DMS153 (cell line): ENCODE measurements around the gene CNTLN.

Source experiments
- DNase-seq: peaks from one replicate; lab custom pipeline; 2025; lab: John Stamatoyannopoulos, UW

The CNTLN gene, protein sequence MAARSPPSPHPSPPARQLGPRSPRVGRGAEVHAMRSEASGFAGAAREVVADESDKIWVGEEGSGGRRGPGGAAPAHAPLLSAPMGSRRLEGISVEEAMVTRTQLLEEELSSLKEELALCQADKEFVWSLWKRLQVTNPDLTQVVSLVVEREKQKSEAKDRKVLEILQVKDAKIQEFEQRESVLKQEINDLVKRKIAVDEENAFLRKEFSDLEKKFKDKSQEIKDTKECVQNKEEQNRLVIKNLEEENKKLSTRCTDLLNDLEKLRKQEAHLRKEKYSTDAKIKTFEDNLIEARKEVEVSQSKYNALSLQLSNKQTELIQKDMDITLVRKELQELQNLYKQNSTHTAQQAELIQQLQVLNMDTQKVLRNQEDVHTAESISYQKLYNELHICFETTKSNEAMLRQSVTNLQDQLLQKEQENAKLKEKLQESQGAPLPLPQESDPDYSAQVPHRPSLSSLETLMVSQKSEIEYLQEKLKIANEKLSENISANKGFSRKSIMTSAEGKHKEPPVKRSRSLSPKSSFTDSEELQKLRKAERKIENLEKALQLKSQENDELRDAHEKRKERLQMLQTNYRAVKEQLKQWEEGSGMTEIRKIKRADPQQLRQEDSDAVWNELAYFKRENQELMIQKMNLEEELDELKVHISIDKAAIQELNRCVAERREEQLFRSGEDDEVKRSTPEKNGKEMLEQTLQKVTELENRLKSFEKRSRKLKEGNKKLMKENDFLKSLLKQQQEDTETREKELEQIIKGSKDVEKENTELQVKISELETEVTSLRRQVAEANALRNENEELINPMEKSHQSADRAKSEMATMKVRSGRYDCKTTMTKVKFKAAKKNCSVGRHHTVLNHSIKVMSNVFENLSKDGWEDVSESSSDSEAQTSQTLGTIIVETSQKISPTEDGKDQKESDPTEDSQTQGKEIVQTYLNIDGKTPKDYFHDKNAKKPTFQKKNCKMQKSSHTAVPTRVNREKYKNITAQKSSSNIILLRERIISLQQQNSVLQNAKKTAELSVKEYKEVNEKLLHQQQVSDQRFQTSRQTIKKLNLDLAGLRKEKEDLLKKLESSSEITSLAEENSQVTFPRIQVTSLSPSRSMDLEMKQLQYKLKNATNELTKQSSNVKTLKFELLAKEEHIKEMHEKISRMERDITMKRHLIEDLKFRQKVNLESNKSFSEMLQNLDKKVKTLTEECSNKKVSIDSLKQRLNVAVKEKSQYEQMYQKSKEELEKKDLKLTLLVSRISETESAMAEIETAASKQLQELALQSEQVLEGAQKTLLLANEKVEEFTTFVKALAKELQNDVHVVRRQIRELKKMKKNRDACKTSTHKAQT (N-terminal part only)

DNA sequence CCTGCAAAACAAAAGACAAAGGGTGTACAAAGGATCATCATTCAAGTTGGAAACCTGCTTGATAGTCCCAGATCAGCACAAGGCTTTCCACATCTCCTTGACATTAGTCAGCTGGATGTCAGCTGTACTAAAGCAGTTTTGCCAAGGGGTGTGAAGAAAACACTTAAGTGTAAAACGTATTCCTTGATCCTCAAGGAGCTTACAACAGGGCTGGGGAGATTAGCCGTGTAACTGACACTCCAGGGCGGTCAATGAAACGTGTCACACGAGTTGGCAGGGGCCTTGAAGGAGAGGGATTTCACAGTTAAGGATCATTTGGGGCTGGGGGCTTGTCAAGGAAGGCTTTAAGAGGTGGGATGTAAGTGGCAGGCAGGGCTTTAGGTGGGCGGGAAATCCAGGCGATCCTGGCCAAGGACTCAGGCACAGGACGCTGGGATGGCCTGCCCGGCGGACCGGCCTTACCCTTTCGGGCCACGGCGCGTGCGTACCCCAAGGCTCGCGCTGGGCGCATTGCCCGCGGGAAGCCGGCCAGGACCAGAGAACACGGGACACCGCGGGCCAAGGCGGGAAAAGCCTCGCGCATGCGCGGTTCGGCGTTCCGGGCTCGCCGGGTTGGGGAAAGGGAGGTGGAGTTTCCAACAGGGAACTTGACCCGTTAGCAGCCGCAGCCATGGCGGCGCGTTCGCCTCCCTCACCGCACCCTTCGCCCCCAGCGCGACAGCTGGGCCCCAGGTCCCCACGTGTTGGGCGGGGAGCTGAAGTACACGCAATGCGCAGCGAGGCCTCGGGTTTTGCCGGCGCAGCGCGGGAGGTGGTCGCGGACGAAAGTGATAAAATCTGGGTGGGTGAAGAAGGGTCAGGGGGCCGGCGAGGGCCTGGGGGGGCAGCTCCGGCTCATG lies at the start of gene CNTLN:
CNTLN (plus strand) TSS at position 645 of the 899 bp plus-strand sequence; CDS start at position 671, 26 bp downstream.
- DNase-seq = peak; percentile 87

DNA sequence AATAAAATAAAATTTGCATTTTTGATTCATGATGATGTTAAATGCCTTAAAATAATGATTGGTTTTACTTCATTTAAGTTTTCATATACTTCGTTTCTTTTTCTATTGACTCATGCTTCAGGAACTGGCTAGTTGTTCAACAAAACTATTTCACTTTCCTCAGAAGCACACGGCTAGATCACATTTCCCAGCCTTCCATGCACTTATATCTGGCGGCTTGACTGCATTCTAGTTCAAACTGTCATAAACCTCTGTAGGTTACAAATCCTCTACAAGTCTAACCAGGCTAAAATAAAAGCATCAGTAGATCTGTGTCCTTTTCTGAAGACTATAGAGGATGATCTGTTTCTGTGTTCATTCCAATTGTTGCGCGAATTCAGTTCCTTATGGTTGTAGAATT lies 46.3 kb upstream of the CNTLN start:
- DNase-seq = no peak

DNA sequence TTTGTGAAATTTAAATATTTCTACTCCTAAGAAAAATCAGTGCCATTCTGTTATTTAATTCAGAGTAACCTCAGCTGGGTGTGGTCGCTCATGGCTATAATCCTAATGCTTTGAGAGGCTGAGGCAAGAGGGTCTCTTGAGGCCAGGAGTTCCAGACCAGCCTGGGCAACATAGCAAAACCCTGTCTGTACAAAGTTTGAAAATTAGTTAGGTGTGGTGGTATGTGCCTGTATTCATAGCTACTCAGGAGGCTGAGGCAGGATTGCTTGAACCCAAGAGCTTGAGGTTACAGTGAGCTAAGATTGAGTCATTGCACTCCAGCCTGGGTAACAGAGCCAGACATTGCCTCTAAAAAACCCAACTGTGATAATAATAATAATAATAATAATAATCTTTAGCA lies 44.8 kb upstream of the CNTLN start:
- DNase-seq = no peak

DNA sequence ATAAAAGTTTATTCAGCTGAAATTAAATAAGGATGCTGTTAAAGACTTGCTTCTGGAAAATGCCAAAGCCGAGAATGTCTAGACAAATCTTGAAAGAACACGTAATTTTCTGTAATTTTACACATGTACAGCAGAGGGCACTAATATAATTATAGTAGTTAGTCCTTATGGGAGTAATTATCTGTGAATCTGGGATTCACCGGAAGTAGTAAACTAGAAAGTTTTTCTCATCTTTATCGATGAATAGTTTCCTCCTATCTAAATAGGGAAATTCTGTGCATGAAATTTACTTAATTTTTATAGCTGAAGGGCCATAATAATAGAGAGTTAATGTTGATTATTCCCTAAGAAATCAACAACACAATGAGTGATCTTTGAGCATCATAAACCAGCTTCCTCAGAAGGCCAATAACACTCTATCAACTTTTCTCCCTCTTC lies 18.4 kb upstream of the CNTLN start:
- peak; percentile 33 for DNase-seq

DNA sequence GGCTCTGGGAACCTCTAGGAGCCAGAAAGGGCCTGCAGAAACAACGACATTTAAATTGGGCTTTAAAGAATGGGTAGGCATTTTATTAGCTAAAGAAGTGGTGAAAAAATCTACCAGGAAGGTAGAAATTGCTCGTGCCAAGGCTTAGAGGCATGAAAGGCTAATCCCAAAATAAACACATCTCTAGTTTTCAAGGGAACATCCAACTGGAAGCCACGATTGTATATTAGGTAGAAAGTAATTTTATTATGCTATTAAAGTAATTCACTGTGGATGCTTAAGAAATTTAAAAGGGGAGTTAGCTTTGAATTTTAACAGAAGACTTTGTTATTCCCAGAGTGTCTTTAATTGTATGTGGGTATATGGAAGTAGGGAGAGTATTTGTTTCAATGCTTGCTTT lies 17.5 kb upstream of the CNTLN start:
- no peak for DNase-seq

DNA sequence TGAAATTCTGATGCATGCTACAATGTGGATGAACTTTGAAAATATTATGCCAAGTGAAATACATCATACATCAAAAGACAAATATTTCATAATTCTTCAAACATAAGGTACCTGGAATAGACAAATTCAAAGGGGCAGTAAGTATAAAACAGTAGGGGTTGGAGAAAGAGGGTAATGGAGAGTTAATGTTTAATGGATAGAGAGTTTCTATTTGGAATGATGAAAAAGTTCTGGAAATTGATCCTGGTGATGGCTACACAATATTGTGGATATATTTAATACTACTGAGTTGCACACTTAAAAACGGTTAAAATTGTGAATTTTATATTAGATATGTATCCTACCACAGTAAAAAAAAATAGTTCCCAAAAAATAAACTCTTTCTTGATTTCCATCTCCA lies 14.6 kb upstream of the CNTLN start:
- DNase-seq = no peak

DNA sequence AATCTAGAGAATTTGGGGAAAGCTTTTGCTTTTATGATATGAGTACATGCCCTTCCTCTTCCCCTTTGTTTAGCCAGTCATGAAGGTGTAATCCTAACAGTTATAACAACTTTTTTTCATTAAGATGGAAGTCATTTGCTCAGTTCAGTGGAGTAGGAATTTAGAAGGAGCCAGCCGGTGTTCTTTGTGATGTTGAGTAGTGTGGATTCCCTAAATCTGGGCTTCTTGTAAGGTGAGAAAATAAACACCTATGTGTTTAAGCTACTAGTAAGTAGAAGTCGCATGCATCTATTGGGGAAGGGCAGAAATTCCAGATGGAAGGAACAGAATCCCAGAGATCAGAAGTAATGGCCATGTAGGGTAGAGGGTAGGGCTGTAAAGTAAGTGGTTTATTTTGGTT lies 13.6 kb upstream of the CNTLN start:
- no peak for DNase-seq

DNA sequence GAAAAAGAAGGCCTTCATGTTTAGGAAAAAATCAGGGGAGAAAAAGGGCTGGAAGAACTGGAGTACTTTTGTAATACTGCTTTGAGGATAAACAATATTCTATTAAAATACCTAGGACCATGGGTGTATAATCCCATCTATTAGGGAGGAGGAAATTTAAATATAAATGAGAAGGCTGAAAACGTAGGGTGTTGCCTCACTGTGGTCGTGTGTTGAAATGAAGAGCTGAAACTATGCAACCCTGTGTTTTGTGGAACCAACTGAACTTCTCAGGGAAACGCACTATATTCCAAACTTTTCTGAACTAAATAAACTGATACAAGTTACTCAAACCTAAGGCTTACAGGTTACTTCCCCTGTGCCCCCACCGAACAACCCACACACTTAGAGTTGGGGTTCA lies 4.5 kb upstream of the CNTLN start:
- no peak for DNase-seq

DNA sequence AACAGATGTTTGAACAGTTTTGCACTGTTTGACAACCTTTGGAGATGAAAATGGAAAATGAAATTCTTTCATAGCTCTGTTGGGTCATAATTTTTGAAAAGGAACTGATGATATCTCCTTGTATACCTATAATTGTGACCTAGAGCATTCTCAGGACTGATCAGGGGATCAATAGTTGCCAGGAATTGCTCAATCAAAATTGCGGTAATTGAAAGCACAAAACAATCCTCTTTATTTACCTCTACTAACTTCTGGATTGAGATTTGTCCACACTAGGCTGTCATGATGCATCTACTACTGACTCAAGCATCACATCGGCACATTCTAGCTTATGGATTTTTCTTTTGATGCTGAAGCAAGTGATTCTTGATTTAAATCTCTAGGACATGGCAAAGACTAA lies 4.1 kb upstream of the CNTLN start:
- no peak for DNase-seq

DNA sequence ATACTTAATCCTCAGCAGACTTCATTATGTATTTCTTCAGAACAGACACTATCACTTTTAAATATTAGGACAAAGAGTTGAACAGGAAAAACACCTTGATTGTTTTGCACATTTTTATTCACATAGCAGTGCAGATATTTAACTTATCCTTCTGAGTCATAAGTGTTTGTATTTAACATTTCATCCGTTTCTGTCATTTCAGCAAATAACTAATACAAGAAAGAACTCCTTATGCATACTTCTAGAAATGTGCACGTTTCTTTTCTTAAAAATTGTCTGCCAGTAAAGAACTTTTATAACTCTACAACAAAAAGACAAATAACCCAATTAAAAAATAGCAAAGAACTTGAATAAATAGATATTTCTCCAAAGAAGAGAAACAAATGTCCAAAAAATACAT lies 3.3 kb upstream of the CNTLN start:
- no peak for DNase-seq

DNA sequence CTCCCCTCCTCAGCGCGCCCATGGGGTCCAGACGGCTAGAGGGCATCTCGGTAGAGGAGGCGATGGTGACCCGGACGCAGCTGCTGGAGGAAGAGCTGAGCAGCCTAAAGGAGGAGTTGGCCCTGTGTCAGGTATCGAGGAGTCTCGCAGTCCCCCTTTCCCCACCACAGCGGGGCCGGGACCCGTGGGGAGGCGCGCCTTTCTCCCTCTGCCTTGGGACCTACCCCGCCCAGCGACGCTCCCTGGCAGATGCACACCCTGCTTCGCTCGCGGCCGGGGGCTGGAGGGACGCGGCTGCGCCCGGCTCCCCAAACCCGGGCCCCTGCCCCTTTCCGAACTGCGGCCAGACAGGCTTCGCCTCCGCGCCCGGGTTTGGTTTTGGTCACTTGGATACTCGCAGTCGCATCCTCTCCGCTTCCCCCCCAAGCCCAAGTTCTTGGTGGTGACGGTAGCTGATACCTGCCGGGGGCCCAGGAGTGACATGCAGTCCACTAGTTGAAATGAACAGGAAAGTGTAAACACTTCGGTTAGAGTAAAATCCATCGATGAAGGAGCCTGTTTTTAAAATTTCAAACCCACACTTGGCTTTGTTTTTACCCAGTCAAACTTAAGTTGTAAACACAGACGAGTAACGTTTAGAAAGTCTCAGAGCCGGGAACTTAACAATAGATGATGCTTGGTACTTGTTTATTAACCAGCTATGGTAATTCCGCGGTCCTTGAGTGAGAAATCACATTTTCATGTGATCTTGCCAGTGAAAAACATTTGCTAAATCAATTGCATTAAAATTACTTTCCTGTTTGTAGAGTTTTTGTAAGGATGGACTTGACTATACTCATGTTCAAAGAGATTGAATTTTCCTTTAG lies 688 bp downstream of the CNTLN start:
- DNase-seq = no peak

DNA sequence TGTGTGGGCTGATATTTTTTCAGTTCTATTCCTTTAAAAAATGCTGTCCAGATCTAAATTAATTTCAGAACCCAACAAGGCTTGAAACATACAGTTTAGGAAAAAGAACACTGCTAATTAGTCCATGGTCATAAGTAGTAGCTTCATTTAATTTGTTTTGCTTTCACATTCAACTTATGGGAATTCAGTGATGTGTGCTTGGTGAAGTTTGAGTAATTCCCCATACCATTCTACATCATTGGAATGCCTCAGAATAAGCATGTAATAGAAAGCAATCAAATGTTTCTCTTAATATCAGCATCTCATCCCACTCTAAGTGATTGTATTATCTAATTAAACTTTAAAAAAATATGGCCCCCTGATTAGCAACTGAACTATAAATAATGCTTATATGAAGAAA lies 2.7 kb downstream of the CNTLN start:
- no peak for DNase-seq

DNA sequence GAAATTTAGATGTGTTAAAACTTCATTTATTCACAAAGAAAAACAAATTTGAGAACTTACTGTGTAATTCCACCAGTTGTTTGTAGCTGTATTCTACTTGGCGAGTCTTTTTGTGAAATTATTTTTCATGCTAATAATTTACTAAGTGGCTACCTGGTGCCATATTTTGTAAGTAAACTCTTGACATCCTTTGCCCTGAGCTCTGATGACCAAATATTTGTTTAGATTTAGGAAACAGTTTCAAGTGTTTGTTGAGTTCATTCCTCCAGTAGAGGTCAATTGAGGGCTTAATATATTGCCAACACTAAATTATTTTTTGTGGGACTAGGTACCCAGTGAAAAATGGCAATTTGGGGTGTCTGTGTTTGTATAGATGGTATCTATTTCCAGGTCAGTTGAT lies 3.7 kb downstream of the CNTLN start:
- no peak for DNase-seq

DNA sequence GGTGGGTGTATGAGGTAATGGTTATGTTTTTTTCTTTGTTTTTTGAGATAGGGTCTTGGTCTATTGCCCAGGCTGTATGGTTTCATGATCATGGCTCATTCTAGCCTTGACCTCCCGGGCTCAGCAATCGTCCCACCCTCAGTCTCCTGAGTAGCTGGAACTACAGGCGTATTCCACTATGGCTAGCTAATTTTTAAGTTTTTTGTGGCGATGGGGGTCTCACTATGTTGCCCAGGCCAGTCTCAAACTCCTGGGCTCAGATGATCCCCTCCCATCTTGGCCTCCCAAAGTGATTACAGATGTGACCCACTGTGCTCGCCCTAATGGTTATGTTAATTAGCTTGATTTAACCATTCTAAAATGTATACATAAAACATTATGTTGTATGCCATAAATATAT lies 5.6 kb downstream of the CNTLN start:
- DNase-seq = no peak

DNA sequence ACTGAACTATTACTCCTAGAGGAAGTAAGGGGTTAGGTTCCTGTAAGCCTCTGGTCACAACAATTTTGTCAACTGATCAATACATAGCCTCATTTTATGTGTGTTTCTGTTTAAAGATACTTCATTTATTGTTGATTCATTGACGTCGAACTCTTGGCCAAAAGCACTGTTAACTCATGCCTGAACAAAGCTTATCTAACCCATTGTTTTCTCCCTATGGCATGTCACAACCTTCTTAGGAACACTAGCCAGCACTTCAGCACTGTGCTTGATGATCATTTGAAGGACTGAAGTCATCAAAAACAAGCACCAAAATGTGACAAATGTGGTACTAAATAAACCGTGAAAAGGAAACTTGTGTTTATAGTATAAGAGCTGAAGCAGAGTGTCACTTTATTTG lies 13.5 kb downstream of the CNTLN start:
- no peak for DNase-seq

DNA sequence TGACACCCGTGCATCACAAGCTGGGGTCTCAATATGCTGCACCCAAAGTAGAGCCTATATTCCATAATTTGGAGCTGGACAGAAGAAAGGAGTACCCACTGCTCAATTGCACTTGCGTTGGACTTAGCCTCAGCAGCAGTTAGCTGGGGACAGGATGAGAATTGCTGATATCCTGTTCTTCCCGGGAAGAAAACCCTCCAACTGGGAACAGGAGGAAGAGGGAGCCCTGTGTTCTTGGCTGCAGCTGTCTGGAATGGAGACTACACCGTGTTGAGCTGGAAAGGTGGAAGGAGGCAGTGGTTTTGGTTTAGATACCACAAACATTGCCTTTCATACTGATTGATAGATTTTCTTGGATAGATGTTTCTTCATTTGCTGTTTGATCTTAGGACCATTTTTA lies 24.6 kb downstream of the CNTLN start:
- DNase-seq = no peak

DNA sequence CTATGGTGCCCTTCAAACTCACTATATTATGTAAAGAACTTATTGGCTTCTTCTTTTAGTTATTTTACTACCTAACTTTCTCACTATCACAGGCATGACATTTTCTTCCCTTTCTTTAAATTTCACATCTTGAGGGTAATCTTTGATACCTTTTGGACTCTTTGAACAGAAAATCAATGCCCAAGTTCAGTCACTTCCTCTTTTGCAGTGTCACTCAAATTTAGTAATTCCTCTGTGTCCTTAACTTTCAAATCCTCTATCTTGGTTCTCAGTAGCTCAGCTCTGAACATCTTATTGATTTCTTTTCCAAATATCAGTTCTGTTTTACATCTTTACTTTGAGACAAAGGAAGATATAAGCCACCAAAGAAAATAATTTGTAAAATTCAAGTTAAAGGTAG lies 25.5 kb downstream of the CNTLN start:
- no peak for DNase-seq

DNA sequence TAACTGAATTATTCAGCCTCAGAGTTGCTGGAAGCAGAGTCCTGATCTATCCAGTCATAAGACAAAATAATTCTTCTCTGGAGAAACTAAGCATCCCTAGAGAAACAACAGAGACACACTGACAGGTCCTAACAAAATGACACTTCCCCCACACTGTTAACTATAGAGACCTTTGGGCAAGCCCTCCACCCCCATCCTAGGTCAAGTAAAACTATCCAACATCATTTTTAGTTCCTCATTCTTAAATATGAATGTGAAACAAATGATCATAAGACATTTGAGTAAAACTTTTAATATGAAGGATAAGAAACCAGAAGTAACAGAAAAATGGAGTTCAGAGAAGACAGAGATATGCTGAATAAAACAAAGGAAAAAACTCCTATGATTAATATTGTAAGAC lies 30.9 kb downstream of the CNTLN start:
- DNase-seq = no peak

DNA sequence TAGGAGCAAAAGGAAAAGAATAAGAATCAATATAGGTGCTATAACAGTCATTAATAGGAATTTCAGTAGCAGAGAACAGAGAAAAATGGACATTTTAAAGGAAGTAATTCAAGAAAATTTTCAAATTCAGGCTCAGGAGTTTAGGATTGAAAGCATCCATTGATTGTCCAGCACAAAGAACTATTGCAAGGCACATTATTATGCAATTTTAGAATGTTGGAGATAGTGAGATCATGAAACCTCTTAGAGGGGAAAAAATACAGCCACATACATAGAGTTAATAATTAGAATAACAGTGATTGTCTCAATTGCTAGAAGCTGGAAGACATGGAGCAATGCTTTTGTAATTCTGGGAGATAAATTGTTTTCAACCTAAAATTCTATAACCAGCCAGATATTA lies 31.5 kb downstream of the CNTLN start:
- DNase-seq = no peak
